Vagina (tissue), 2 donors: ENCODE data around the gene CBFA2T2. TPM values are rescaled to one million over a fixed set of nuclear protein-coding genes. Genes with fewer than 3 reads are reported as not detected.

Experiments
- DNase-seq, 2 donors: peaks; one replicate each; pipeline ENCODE4 v3.0.0-alpha.2; 2017; ENCODE audit errors: extremely low spot score in 2 of 2
- H3K27ac ChIP-seq: fragments of 200-600 bp; sonication (generic); one replicate; pipeline ENCODE4 v1.5.1; 2019
- H3K27me3 ChIP-seq: fragments of 200-600 bp; sonication (generic); one replicate; pipeline ENCODE4 v1.5.1; 2019
- H3K36me3 ChIP-seq, 2 donors: fragments of 200-600 bp; sonication (generic); one replicate each; pipeline ENCODE4 v1.5.1; 2017 to 2019
- H3K4me1 ChIP-seq: fragments of 200-600 bp; sonication (generic); one replicate; pipeline ENCODE4 v1.5.1; 2019
- H3K4me3 ChIP-seq, 2 donors: fragments of 200-600 bp; sonication (generic); 1 replicate in 1 of 2; 2 replicates in 1 of 2; pipeline ENCODE4 v1.5.1; 2016 to 2019
- H3K9me3 ChIP-seq: fragments of 200-600 bp; sonication (generic); one replicate; pipeline ENCODE4 v1.5.1; 2019
- POLR2A ChIP-seq, 2 donors: fragments of 450-650 bp; IDR thresholded peaks; one replicate each; pipeline ENCODE4 v1.6.1; 2017; ENCODE audit warnings: antibody characterized with exemption in 2 of 2, mild to moderate bottlenecking in 2 of 2, moderate library complexity in 2 of 2
- POLR2AphosphoS5 ChIP-seq, 2 donors: sonication (generic); formaldehyde crosslinking; IDR thresholded peaks; one replicate each; pipeline ENCODE4 v1.9.0; 2017; ENCODE audit warnings: antibody characterized with exemption in 2 of 2, mild to moderate bottlenecking in 2 of 2, low read depth in 1 of 2; ENCODE audit not compliant: insufficient read depth in 1 of 2
- intact Hi-C: fragments of 100-400 bp; cut with DNase I; formaldehyde crosslinking; loops from one replicate; pipeline ENCODE4 v1.15.1; 2023
- total RNA-seq: library from RNA; depleted of rRNA; stranded (reverse); fragments of >200 nt; gene quantifications from one replicate; pipeline ENCODE4 v1.2.3, GENCODE V29; 2016
- TF ChIP-seq, protein P1 (sequence below), 3 experiments: fragments of 450-650 bp in 2 of 3; fragments of 200-600 bp in 1 of 3; sonication (generic) in 1 of 3; IDR thresholded peaks; one replicate each; pipeline ENCODE4 v1.5.1; 2017 to 2019; ENCODE audit warnings: antibody characterized with exemption in 3 of 3, mild to moderate bottlenecking in 2 of 3, moderate library complexity in 2 of 3

The CBFA2T2 gene
- total RNA-seq, 1 donor from 2014 or later: 34.9 TPM

DNA sequence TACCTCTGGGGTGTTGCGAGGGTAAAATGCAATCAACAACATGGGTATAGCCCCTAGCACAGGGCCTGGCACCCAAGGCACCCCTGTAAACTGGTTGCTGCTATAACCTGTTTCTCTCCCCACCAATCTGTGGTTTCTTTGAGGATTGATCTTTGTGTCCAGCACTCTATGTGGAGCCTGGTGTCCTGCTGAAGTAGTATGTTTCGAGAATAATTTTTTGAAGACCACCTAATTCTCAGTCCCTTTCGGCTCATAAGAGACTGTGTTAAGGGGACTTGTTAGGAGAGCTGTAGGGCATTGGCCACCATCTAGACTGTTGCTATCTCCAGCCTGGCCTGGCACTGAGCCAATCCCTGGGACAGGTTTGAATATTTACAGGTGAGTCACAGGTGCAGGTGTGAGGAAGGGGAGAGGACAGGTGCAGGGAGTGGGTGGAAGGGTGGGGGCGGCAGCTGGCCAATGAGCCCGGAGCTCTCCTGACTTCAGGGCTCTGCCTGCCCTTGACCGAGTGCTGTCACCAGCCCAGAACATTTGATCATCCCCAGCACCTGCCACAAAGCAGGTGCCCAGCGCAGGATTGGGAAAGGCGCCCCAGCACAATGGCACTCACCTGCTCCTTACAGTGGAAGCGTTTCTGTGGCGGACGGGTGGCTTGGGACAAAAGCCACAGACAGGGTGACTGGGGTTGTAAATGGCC lies 164.2 kb downstream of the CBFA2T2 start:
- DNase-seq: no peak
- no peak for TF ChIP-seq POLR2AphosphoS5 (IDR thresholded peaks at IDR 0.05; ENCODE audit: insufficient read depth in 1 of 2, low read depth in 1 of 2)
- TF ChIP-seq, protein P1, sequence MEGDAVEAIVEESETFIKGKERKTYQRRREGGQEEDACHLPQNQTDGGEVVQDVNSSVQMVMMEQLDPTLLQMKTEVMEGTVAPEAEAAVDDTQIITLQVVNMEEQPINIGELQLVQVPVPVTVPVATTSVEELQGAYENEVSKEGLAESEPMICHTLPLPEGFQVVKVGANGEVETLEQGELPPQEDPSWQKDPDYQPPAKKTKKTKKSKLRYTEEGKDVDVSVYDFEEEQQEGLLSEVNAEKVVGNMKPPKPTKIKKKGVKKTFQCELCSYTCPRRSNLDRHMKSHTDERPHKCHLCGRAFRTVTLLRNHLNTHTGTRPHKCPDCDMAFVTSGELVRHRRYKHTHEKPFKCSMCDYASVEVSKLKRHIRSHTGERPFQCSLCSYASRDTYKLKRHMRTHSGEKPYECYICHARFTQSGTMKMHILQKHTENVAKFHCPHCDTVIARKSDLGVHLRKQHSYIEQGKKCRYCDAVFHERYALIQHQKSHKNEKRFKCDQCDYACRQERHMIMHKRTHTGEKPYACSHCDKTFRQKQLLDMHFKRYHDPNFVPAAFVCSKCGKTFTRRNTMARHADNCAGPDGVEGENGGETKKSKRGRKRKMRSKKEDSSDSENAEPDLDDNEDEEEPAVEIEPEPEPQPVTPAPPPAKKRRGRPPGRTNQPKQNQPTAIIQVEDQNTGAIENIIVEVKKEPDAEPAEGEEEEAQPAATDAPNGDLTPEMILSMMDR (IDR thresholded peaks at IDR 0.05): no peak
- TF ChIP-seq POLR2A (IDR thresholded peaks at IDR 0.05): no peak
- Histone ChIP-seq H3K27ac (no peak overlapping the region), H3K4me3 (peak overlapping the region in 1 of 2 donors; percentile 19), H3K27me3 (no peaks in the 10 kb centered on the region), H3K9me3 (no peaks in the 10 kb centered on the region), H3K36me3 (peaks cover 0 to 8% of the 10 kb centered on the region in 2 donors), H3K4me1 (peaks cover 32% of the 10 kb centered on the region)
- intact Hi-C loops: loop anchor here (10.0 kb wide), 1 partner anchor 179 kb away; no protein-coding TSS in a partner anchor

DNA sequence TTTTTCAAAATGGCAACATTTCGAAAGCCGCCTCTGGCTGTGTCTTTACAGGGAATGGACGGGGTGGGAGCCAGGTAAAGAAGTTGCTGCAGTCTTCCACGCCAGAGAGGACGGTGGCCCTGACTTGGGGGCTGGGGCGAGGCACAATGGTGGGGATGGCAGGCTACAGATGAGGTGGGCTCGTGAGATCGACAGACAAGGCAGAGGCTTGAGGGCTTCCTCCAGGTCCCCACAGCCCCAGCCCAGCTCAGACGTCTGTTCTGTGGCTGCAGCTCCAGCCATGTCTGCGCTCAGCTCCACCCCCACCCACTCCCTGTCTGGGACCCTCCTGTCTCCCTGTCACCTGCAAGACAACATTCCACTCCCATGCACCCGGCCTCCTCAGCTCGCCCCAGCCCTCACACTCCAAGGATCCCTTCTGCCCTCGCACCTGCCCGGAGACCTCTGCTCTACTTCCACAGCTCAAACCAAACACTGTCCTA lies 164.8 kb downstream of the CBFA2T2 start:
- Histone ChIP-seq H3K9me3 (no peaks in the 10 kb centered on the region), H3K36me3 (peaks cover 0 to 15% of the 10 kb centered on the region in 2 donors), H3K4me1 (peaks cover 25% of the 10 kb centered on the region), H3K27ac (no peak overlapping the region), H3K4me3 (no peak overlapping the region), H3K27me3 (no peaks in the 10 kb centered on the region)
- TF ChIP-seq, protein P1 (IDR thresholded peaks at IDR 0.05): no peak
- no peak for DNase-seq
- intact Hi-C loops: loop anchor here (10.0 kb wide), 1 partner anchor 180 kb away; no protein-coding TSS in a partner anchor

DNA sequence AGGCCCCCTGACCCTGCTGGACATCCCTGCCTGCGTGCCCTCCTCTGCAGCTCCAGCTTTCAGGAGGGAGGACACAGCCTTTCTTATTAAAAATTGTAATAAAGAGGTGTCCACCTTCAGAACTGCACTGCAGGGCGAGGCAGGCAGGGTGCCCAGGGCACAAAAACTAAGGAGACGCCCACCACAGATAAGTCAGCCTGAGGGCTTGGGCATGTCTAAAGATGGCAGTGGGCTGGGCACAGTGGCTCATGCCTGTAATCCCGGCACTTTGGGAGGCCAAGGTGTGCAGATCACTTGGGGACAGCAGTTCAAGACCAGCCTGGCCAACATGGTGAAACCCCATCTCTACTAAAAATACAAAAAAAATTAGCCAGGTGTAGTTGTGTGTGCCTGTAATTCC lies 165.3 kb downstream of the CBFA2T2 start:
- intact Hi-C loops: loop anchor here (10.0 kb wide), 1 partner anchor 180 kb away; no protein-coding TSS in a partner anchor
- Histone ChIP-seq H3K27ac (no peak overlapping the region), H3K4me3 (no peak overlapping the region), H3K4me1 (peaks cover 25% of the 10 kb centered on the region), H3K27me3 (no peaks in the 10 kb centered on the region), H3K36me3 (peaks cover 0 to 18% of the 10 kb centered on the region in 2 donors), H3K9me3 (no peaks in the 10 kb centered on the region)
- no peak for DNase-seq
- TF ChIP-seq POLR2A (IDR thresholded peaks at IDR 0.05) (no peak), POLR2AphosphoS5 (IDR thresholded peaks at IDR 0.05; ENCODE audit: insufficient read depth in 1 of 2, low read depth in 1 of 2) (no peak)

DNA sequence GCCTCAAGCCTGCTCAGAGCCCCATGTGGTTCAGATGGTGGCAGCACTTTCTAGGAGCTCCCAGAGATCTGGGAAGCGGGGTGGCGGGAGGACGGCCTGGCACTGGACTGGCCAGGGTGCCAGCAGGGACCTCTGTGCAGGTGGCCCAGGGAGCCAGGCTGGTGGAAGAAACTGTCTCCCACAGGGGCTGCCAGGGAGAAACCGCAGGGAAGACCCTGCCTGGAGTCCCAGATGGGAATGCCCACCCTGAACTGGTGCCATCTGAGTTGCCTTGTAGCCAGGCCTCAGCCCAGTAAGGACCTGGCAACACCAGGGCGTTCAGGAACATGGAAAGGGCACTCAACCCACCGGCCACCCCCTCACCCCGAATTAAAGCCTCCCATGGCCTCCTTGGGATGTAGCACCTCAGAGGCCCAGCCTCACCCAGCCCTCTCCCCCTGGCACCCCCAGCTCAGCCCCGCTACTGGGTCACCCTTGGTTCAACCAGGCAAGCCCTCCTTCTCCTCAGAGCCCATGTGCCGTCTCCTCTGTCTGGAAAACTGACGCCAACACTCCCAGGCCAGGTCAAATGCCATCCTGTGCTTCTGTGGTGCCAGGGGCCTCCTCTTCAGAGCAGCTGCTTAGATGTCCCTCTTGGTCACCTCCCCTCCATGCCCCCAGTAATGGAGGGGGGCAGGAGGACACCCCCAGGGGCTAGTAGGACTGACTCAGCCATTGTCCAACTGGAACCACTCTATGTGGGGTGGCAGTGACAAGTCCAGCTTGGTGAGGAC lies 166.3 kb downstream of the CBFA2T2 start:
- H3K4me1 ChIP-seq: peaks cover 24% of the 10 kb centered on the region
- H3K36me3 ChIP-seq: peaks cover 0 to 18% of the 10 kb centered on the region in 2 donors
- H3K4me3 ChIP-seq: no peak overlapping the region
- no peak for DNase-seq
- no peak overlapping the region for H3K27ac ChIP-seq
- H3K9me3 ChIP-seq: no peaks in the 10 kb centered on the region
- intact Hi-C loops: loop anchor here (10.0 kb wide), 1 partner anchor 181 kb away; no protein-coding TSS in a partner anchor
- no peaks in the 10 kb centered on the region for H3K27me3 ChIP-seq
- TF ChIP-seq POLR2A (IDR thresholded peaks at IDR 0.05) (no peak), POLR2AphosphoS5 (IDR thresholded peaks at IDR 0.05; ENCODE audit: insufficient read depth in 1 of 2, low read depth in 1 of 2) (no peak)
- TF ChIP-seq, protein P1 (IDR thresholded peaks at IDR 0.05): no peak

DNA sequence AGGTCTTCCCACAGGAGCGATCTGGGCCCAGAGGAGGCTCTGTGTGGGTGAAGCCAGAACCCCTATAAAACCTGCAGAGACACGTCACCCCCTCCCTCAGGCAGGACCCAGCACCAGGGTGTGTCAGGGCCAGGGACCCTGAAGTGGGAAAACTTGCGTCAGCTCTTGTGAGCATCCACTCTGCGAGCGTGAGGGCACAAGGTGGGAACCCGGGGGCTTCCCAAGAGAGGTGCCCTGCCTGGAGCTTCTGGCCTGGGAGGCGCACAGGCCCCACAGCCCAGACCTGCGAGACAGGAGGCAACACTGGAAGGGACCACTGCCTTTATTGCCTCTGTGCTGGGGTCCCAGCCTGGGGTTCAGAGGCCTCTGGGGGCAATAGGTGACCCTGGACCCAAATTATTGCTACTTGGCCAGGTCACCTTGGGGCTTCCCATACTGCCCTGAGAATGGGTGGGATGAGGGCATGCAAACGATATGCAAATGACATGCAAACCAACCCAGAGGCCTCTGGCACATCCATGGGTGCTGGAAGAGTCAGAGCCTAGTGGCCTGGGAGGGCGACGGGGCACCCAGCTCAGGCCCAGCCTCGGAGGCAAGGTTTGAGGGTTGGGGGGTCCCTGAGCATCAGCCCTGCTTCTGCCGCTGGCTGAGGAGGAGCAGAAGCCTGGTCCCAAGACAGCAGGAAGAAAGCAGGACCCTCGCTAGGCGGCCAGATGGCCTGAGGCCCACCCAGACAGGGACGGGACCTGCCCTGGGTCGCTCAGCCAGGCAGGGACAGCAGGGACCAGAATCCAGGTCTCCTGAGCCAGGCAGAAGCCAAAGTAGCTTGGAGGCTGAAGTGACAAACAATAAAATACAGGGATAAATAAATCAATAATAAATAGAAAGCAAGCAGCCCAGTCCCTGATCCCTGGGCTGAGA lies 167.1 kb downstream of the CBFA2T2 start:
- intact Hi-C loops: loop anchor here (10.0 kb wide), 1 partner anchor 182 kb away; no protein-coding TSS in a partner anchor
- TF ChIP-seq POLR2AphosphoS5 (IDR thresholded peaks at IDR 0.05; ENCODE audit: insufficient read depth in 1 of 2, low read depth in 1 of 2) (no peak), POLR2A (IDR thresholded peaks at IDR 0.05) (no peak)
- TF ChIP-seq, protein P1 (IDR thresholded peaks at IDR 0.05): no peak
- Histone ChIP-seq H3K27me3 (no peaks in the 10 kb centered on the region), H3K27ac (no peak overlapping the region), H3K36me3 (peaks cover 0 to 18% of the 10 kb centered on the region in 2 donors), H3K9me3 (no peaks in the 10 kb centered on the region), H3K4me3 (no peak overlapping the region), H3K4me1 (peaks cover 19% of the 10 kb centered on the region)
- no peak for DNase-seq
